ACHN (cell line): ENCODE measurements around the gene TMEM132C.

ENCODE experiments used
- DNase-seq: peaks from one replicate; pipeline ENCODE4 v3.0.0-alpha.2; 2015
- in situ Hi-C: cut with HindIII; loops from 2 replicates; pipeline ENCODE4 v1.10.0; 2017; ENCODE audit warnings: low sequenced_read_pairs, low pct_ligation_motif_present, low pct_unique_long_range_greater_than_20kb

Gene TMEM132C

DNA sequence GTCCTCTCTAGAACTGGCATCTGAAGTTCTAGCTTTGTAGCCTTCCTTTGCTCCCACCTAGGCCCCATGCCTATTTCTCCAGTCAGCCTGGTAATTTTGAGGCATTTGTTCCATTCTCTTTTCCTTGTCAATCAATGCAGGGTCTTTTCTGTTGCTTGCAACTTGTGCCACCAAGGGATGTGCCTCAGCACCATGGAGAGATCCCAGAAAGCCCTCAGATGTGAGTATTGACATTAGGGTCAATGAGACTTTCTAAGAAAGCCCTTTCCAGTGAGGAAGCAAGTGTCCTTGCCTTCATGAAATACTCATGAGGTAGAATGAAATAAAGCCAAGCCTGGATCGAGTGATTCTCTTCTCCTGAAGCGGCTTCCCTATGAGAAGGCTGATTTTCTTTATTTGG, 342.9 kb downstream of the TMEM132C start:
- in situ Hi-C loops: no loop called here
- DNase-seq: peak; percentile 17

GRCh38 chr12:128611736-128612135, 344.8 kb downstream of the TMEM132C start:
- no peak for DNase-seq
- in situ Hi-C loops: no loop called here

GRCh38 chr12:128612150-128612850, 345.3 kb downstream of the TMEM132C start:
- in situ Hi-C loops: no loop called here

GRCh38 chr12:128613837-128614590, 347.0 kb downstream of the TMEM132C start:
- peak; percentile 43 for DNase-seq
- in situ Hi-C loops: no loop called here

More at GRCh38 chr12:128612150-128612850, 345.3 kb downstream of the TMEM132C start:
- DNase-seq: no peak

DNA sequence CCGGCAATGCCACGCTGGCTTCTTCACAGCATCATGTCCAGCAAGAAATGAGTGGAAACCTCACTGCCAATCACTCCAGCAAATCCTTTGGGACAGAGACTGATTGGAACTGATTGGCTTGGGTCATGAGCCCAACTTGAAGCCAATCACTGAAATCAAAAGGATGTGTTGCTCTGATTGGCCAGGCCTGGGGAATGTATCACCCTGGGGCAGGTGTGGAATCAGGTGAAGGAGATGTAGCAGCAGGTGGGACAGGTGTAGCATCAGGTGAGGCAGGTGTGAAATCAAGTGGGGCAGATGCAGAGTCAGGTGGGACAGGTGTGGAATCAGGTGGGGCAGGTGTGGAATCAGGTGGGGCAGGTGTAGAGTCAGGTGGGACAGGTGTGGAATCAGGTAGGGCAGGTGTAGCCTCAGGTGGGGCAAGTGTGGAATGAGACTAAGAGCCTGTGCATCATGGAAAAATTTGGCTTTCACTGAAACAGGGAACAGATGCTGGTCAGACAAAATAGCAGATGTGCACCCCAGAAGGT, 350.4 kb downstream of the TMEM132C start:
- DNase-seq: no peak
- in situ Hi-C loops: no loop called here

DNA sequence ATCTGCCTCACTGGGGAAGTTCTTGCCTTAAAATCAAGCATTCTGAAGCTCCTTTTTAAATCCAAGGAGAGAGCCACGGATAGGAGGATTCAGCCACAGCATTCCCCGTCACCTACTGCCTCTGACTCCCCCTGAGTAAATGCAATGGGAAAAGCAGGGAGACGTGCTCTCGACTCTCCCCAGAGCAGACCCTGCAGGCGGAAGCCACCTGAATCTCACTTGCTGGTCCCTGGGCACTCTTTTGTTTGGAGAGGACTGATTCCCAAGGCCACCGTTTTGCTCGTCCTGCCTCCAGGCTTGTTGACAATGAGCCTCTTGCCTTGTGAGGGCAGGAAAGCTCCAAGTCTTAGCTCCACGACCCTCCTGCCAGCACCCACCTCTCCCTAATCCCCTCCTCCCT, 352.3 kb downstream of the TMEM132C start:
- DNase-seq: no peak
- in situ Hi-C loops: no loop called here

DNA sequence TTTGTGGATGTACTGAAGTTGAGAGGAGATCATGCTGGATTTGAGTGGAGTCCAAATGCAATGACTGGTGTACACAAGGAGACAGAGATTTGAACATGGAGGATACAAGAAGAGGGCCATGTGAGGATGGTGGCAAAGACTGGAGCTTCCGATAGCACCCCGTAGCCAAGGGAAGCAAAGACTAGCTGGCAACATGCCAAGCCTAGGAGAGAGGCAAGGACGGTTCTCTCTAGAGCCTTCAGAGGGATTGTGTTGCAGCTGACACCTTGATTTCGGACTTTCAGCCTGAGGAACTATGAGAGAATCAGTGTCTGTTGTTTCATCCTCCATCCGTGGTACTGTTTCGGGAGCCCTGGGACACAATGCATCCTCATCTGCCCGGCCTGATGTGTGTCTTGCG, 354.3 kb downstream of the TMEM132C start:
- in situ Hi-C loops: no loop called here
- no peak for DNase-seq

DNA sequence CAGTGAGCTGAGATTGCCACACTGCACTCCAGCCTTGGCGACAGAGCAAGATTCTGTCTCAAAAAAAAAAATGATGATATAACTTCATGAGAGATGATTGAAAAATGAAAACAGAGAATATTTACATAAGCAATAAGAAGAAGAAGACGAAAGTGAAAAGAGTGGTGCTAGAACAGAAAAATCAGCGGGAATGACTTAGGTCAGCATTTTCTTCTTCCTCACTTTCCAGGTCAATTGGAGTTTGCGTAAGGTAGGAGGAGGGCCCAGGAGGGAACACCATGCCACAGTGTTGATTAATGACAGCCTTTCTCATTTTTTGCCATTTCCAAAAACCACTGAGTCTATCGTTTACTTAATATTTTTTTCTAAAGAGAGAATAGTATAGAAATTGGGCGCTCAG, 356.8 kb downstream of the TMEM132C start:
- in situ Hi-C loops: no loop called here
- DNase-seq: no peak

DNA sequence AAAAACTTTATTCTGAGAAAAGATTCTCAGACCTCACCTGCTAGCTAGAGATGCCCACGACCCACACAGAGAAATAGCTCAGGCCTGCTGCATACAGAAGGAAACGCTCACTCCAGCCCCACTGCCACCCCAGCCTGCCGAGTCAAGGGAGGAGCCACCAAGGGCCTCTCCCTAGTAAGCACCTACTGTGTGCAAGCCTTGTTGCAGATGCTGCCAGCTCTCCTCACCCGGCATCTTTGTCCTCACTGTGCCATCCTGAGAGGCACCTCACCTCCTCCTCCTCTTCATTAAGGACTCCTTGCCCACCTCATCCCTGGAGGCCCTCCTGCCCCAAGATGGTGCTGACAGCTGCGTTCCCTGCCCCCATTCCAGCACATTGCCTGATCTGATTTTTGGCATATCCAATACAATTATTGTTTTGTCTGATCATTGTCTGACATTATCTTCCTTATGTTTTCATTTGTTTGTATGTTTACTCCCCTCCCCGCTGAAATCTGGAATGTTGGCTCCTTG, 359.9 kb downstream of the TMEM132C start:
- in situ Hi-C loops: no loop called here
- DNase-seq: no peak

- in situ Hi-C loops: no loop called here
- DNase-seq: no peak
Measured at GRCh38 chr12:128627659-128628058, 360.7 kb downstream of the TMEM132C start.

GRCh38 chr12:128629979-128630378, 363.0 kb downstream of the TMEM132C start:
- in situ Hi-C loops: no loop called here

GRCh38 chr12:128637642-128638606, 371.0 kb downstream of the TMEM132C start:
- no peak for DNase-seq
- in situ Hi-C loops: no loop called here

More at GRCh38 chr12:128629979-128630378, 363.0 kb downstream of the TMEM132C start:
- no peak for DNase-seq

GRCh38 chr12:128639089-128639488, 372.1 kb downstream of the TMEM132C start:
- no peak for DNase-seq
- in situ Hi-C loops: no loop called here

DNA sequence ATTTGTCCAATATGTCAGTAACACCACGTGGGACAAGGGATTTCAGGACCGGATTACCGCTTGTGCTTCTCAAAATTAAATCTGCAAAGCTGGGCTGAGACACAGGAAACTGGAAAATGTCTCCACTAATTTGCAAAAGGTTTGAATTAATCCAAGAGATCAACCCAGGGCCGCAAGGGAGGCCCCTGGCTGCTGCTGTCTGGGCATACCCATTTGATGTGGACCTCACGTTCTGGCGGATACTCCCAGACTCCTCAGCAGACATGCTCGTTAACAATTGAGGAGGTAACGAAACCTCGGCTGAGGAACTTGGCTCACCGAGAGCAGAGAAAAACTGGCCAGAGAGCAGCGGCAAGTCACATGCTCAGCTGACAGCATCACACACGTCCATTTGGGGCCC, 376.2 kb downstream of the TMEM132C start:
- in situ Hi-C loops: no loop called here
- no peak for DNase-seq

GRCh38 chr12:128644664-128645296, 377.8 kb downstream of the TMEM132C start:
- peak; percentile 41 for DNase-seq
- in situ Hi-C loops: no loop called here

GRCh38 chr12:128649902-128650301, 382.9 kb downstream of the TMEM132C start:
- no peak for DNase-seq
- in situ Hi-C loops: no loop called here

DNA sequence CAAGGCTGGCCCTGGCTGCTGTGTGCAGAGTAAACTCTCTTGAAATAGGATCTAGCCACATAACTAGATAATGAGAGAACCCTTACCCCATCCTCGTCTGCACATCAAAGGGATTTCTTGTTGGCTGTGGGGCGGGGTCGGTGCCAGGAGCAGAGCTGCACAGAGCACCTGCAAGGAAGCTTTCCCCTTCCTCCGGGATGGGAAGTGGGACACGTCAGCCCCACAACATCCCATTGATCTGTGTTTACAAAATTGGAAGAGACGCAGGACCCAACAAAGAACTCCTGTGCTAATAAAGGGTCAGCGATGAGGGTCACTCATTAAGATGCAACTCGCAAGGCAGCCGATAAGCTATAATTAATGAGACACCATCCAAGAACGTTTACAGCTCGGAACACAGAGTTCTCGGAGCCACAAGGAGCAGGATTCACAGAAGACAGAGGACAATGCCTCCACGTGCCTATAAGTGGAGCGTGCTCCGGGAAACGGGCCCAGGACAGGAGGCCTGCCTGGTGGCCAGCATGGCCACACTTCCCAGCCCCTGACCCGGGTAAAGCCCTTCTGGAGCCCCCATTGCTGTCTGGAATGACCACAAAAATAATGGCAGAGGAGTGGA, 385.3 kb downstream of the TMEM132C start:
- in situ Hi-C loops: no loop called here
- DNase-seq: no peak

- in situ Hi-C loops: no loop called here
- no peak for DNase-seq
Measured at GRCh38 chr12:128654468-128654867, 387.5 kb downstream of the TMEM132C start.
